GM12891 (cell line): ENCODE measurements around the gene CPHXL.

ENCODE experiments used
- PAX5 ChIP-seq: IDR thresholded peaks from 2 replicates; pipeline ENCODE4 v1.6.1; 2011; ENCODE audit warnings: low read length, moderate library complexity, mild to moderate bottlenecking; ENCODE audit not compliant: insufficient read depth, severe bottlenecking
- POLR2A ChIP-seq: IDR thresholded peaks from 2 replicates; pipeline ENCODE4 v1.6.1; 2011; ENCODE audit warnings: low read depth, low read length, control low read depth
- POLR2AphosphoS5 ChIP-seq: IDR thresholded peaks from 2 replicates; pipeline ENCODE4 v1.6.1; 2011; ENCODE audit warnings: low read depth, low read length, control low read depth
- POU2F2 ChIP-seq: IDR thresholded peaks from 2 replicates; pipeline ENCODE4 v1.6.1; 2011; ENCODE audit warnings: low read depth, mild to moderate bottlenecking, control low read depth, low read length, moderate library complexity
- SPI1 ChIP-seq: IDR thresholded peaks from 2 replicates; pipeline ENCODE4 v1.6.1; 2011; ENCODE audit warnings: low read depth, low read length, control low read depth
- TAF1 ChIP-seq: IDR thresholded peaks from 2 replicates; pipeline ENCODE4 v1.6.1; 2011; ENCODE audit warnings: low read depth, low read length, control low read depth

DNA sequence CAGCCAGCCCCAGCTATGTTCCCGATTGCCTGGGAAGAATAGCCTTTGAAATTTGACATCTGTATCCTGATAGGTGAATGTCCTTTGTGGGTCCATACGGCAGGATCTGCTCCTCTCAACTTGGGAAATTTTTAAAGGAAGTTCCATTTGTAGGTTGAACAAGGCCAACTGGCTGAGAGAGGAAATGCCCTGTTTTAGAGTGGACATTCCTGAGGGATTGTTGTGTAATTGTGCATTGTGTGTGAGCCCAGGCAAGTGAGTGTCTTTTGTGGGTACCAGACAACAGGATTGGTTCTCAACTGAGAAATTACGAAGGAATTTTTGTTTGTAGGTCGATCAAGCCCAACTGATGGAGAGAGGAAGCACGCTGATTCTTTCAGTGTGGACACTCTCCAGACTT is 46.9 kb downstream of the CPHXL start:
- no peak for TF ChIP-seq POLR2AphosphoS5
- TF ChIP-seq PAX5: no peak
- no peak for TF ChIP-seq TAF1
- TF ChIP-seq POLR2A: no peak
- no peak for TF ChIP-seq SPI1
- TF ChIP-seq POU2F2: no peak
